ENCODE data around the gene OPA3. TPM values are rescaled to one million over a fixed set of nuclear protein-coding genes. Genes with fewer than 3 reads are reported as not detected.

The OPA3 gene
- total RNA-seq, 2 experiments from 2014 or later: 13.7 to 14.3 TPM

- Mint-ChIP-seq H3K4me1 (ENCODE audit: low read depth) (peaks cover 5% of the 10 kb centered on the region), H3K27me3 (no peaks in the 10 kb centered on the region), H3K9me3 (peaks cover 2% of the 10 kb centered on the region), H3K36me3 (ENCODE audit: low read depth) (no peaks in the 10 kb centered on the region), H3K4me3 (no peak overlapping the region), H3K27ac (no peak overlapping the region)
- ChIA-PET CTCF (no interaction called here), POLR2A (no interaction called here)
- intact Hi-C loops (cut with micrococcal nuclease): no loop called here
- TF ChIP-seq CTCF (IDR thresholded peaks at IDR 0.05): no peak
- ATAC-seq: no peak
- no peak for DNase-seq
Measured at GRCh38 chr19:45539459-45539858, 45.1 kb downstream of the OPA3 start.

DNA sequence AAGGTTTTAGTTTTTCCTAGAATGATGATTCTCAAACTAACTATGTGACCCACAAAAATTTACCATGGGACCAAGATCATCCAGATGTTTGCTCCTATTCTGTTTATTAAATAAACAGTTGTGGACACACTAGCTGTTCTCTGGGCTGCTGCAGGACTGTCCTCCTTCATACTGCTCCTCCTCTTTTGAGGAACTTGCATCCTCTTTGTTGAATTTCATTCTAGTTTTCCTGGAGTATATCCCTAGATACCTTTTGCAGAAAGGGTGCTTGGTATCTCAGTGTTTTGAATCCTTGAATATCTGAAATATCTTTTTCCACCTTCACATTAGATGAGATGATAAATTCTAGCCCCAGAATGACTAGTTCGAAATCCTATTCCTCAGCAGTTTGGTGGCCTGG is 53.3 kb downstream of the OPA3 start:
- ChIA-PET CTCF (no interaction called here), POLR2A (no interaction called here)
- Mint-ChIP-seq H3K9me3 (peaks cover 8% of the 10 kb centered on the region), H3K36me3 (ENCODE audit: low read depth) (peaks cover 14% of the 10 kb centered on the region), H3K4me3 (no peak overlapping the region), H3K27ac (no peak overlapping the region), H3K27me3 (no peaks in the 10 kb centered on the region), H3K4me1 (ENCODE audit: low read depth) (peaks cover 11% of the 10 kb centered on the region)
- DNase-seq: no peak
- no peak for TF ChIP-seq CTCF (IDR thresholded peaks at IDR 0.05)
- intact Hi-C loops (cut with micrococcal nuclease): no loop called here
- no peak for ATAC-seq

- H3K27me3 Mint-ChIP-seq: no peaks in the 10 kb centered on the region
- ChIA-PET POLR2A (interaction anchor here (1.0 to 2.2 kb wide), 2 partner anchors 11 to 30 kb away, joined by 3 to 6 read pairs; no protein-coding TSS in a partner anchor), CTCF (interaction anchor here (0.8 to 1.5 kb wide), 3 partner anchors 9 to 42 kb away, joined by 3 to 5 read pairs (median 3); no protein-coding TSS in a partner anchor)
- no peak overlapping the region for H3K4me3 Mint-ChIP-seq
- DNase-seq (no peak), ATAC-seq (no peak)
- peaks cover 8% of the 10 kb centered on the region for H3K9me3 Mint-ChIP-seq
- H3K4me1 Mint-ChIP-seq (ENCODE audit: low read depth): peaks cover 11% of the 10 kb centered on the region
- no peak overlapping the region for H3K27ac Mint-ChIP-seq
- intact Hi-C loops (cut with micrococcal nuclease): loop anchor here (10.0 kb wide), 1 partner anchor 45 kb away; no protein-coding TSS in a partner anchor
- peaks cover 22% of the 10 kb centered on the region for H3K36me3 Mint-ChIP-seq (ENCODE audit: low read depth)
- TF ChIP-seq CTCF (IDR thresholded peaks at IDR 0.05): no peak
Measured at GRCh38 chr19:45529420-45529785, 55.2 kb downstream of the OPA3 start.

DNA sequence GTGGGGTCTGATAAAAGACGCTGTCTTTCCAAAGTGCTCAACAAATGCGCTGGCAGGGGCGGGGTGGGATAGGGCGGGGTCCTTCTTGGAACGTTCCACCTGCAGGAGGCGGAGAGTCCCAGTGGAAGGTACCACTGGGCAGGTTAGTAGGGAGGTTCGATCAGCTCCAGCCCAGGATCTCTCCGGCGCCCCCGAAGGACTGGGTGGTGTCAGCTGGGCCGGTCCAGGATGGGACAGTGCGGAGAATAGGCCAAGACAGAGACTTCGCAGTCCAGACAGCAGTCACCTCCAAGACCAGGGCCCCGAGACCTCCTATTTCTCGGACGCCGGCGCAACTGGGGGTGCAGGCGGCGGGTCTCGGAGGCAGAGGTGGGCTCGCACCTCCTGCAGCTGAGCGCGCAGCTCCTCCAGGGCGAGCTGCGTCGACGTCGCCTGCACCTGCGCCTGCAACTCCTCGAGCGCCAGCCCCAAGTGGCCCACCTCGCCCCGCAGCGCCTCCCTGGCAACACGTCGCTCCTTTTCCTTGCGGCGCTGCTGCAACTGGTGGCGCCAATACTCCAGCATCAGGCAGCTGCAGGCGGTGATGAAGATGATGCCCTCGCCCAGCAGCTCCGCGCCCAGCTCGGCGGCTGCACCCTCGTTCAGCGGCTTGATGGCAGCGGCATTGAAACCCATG is 55.7 kb downstream of the OPA3 start:
- intact Hi-C loops (cut with micrococcal nuclease): loop anchor here (10.0 kb wide), 1 partner anchor 46 kb away; no protein-coding TSS in a partner anchor
- H3K27me3 Mint-ChIP-seq: no peaks in the 10 kb centered on the region
- H3K36me3 Mint-ChIP-seq (ENCODE audit: low read depth): peaks cover 27% of the 10 kb centered on the region
- peaks cover 8% of the 10 kb centered on the region for H3K9me3 Mint-ChIP-seq
- peaks cover 12% of the 10 kb centered on the region for H3K4me1 Mint-ChIP-seq (ENCODE audit: low read depth)
- H3K4me3 Mint-ChIP-seq: peak overlapping the region; percentile 5
- ChIA-PET POLR2A (interaction anchor here (2.2 kb wide), 1 partner anchor 31 kb away, joined by 6 read pairs; no protein-coding TSS in a partner anchor), CTCF (interaction anchor here (0.8 to 1.5 kb wide), 3 partner anchors 10 to 43 kb away, joined by 3 to 5 read pairs (median 3); no protein-coding TSS in a partner anchor)
- no peak for TF ChIP-seq CTCF (IDR thresholded peaks at IDR 0.05)
- H3K27ac Mint-ChIP-seq: no peak overlapping the region
- ATAC-seq (peak; percentile 54), DNase-seq (peak; percentile 39)

DNA sequence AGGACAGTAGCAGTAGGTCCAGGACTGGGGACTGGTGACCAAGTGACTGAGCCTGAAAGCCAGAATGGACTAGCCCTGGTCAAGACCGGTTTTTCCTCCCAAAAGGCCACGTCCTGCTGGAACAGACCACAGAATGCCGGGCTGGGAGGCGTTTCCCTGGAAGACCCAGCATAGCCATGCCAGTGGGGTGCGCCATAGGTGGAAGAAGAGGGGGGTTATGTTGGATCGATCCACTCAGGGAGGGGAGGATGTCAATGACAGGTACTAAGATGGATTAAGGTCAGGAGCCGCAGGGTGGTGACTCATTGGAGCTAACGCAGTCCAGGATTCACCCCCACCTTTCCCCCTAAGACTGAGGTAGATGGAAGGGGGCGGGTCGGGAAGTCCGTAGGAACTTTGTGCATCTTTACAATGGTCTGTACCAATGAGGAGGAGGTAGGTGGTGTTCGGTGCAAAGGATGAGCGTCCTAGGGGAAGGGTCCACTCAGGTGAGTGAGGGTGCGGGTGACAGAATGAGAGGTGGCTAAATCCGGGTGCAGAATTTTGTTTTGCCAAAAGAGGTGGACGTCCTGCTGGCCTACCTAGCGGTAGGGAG is 56.4 kb downstream of the OPA3 start:
- TF ChIP-seq CTCF (IDR thresholded peaks at IDR 0.05): no peak
- intact Hi-C loops (cut with micrococcal nuclease): loop anchor here (10.0 kb wide), 1 partner anchor 47 kb away; no protein-coding TSS in a partner anchor
- Mint-ChIP-seq H3K9me3 (peaks cover 8% of the 10 kb centered on the region), H3K27me3 (no peaks in the 10 kb centered on the region), H3K36me3 (ENCODE audit: low read depth) (peaks cover 31% of the 10 kb centered on the region), H3K4me1 (ENCODE audit: low read depth) (peaks cover 18% of the 10 kb centered on the region), H3K4me3 (peak overlapping the region; percentile 5), H3K27ac (no peak overlapping the region)
- DNase-seq (no peak), ATAC-seq (no peak)
- POLR2A ChIA-PET: interaction anchor here (2.2 kb wide), 1 partner anchor 32 kb away, joined by 6 read pairs; no protein-coding TSS in a partner anchor
- CTCF ChIA-PET: interaction anchor here (0.6 to 2.8 kb wide), 3 partner anchors 30 to 102 kb away, joined by 3 to 16 read pairs (median 5); no protein-coding TSS in a partner anchor
